ENCODE results near the gene TMEM205.

- TF ChIP-seq CTCF (IDR thresholded peaks at IDR 0.05) (no peak), EP300 (IDR thresholded peaks at IDR 0.05) (no peak), POLR2A (IDR thresholded peaks at IDR 0.05) (no peak)
Measured at GRCh38 chr19:11300811-11301120, 45.3 kb downstream of the TMEM205 start.

Measured in gastroesophageal sphincter (tissue), 3 donors.